HEK293 (cell line): Measurements from ENCODE around the gene HBA1.
A peak's percentile ranks its signal among the peaks of the same experiment; 100 is the strongest.

Experiments
- EGR2 ChIP-seq: fragments of 450-650 bp; formaldehyde crosslinking; IDR thresholded peaks from 2 replicates; pipeline ENCODE4 v1.5.1; 2016; ENCODE audit warnings: low read depth, missing biosample characterization, missing genetic modification characterization
- HOXD13 ChIP-seq: sonication (generic); formaldehyde crosslinking; IDR thresholded peaks from 2 replicates; pipeline ENCODE4 v1.8.0; 2022; ENCODE audit warnings: missing genetic modification reagents, borderline replicate concordance
- MEIS1 ChIP-seq: sonication (generic); formaldehyde crosslinking; IDR thresholded peaks from 2 replicates; pipeline ENCODE4 v1.8.1; 2022; ENCODE audit warnings: missing genetic modification reagents, mild to moderate bottlenecking, borderline replicate concordance
- OSR2 ChIP-seq: fragments of 450-650 bp; formaldehyde crosslinking; IDR thresholded peaks from 2 replicates; pipeline ENCODE4 v1.5.1; 2016; ENCODE audit warnings: missing biosample characterization, missing genetic modification characterization
- SP3 ChIP-seq: fragments of 450-650 bp; formaldehyde crosslinking; IDR thresholded peaks from 2 replicates; pipeline ENCODE4 v1.5.1; 2016; ENCODE audit warnings: missing biosample characterization, missing genetic modification characterization
- YY2 ChIP-seq: fragments of 450-650 bp; formaldehyde crosslinking; IDR thresholded peaks from 2 replicates; pipeline ENCODE4 v1.5.1; 2016; ENCODE audit warnings: missing biosample characterization, missing genetic modification characterization
- ZBTB20 ChIP-seq: fragments of 450-650 bp; formaldehyde crosslinking; IDR thresholded peaks from 2 replicates; pipeline ENCODE4 v1.5.1; 2016; ENCODE audit warnings: missing biosample characterization, missing genetic modification characterization
- ZBTB8A ChIP-seq: fragments of 450-650 bp; formaldehyde crosslinking; IDR thresholded peaks from 2 replicates; pipeline ENCODE4 v1.5.1; 2016; ENCODE audit warnings: missing biosample characterization, missing genetic modification characterization
- ZNF112 ChIP-seq: fragments of 450-650 bp; formaldehyde crosslinking; IDR thresholded peaks from 2 replicates; pipeline ENCODE4 v1.5.0; 2017; ENCODE audit warnings: missing biosample characterization, missing genetic modification characterization
- ZNF140 ChIP-seq: fragments of 450-650 bp; formaldehyde crosslinking; IDR thresholded peaks from 2 replicates; pipeline ENCODE4 v1.5.1; 2016; ENCODE audit warnings: missing biosample characterization, missing genetic modification characterization
- ZNF184 ChIP-seq: fragments of 450-650 bp; IDR thresholded peaks from 2 replicates; pipeline ENCODE4 v1.5.1; 2018; ENCODE audit warnings: missing biosample characterization, mild to moderate bottlenecking, missing genetic modification characterization
- ZNF2 ChIP-seq: fragments of 450-650 bp; formaldehyde crosslinking; IDR thresholded peaks from 2 replicates; pipeline ENCODE4 v1.5.1; 2016; ENCODE audit warnings: missing biosample characterization, missing genetic modification characterization
- ZNF23 ChIP-seq: fragments of 450-650 bp; formaldehyde crosslinking; IDR thresholded peaks from 2 replicates; pipeline ENCODE4 v1.5.1; 2016; ENCODE audit warnings: missing biosample characterization, missing genetic modification characterization, borderline replicate concordance
- ZNF426 ChIP-seq: fragments of 450-650 bp; formaldehyde crosslinking; IDR thresholded peaks from 2 replicates; pipeline ENCODE4 v1.5.1; 2017; ENCODE audit warnings: missing biosample characterization, missing genetic modification characterization, mild to moderate bottlenecking, inconsistent platforms, moderate library complexity
- ZNF433 ChIP-seq: fragments of 450-650 bp; formaldehyde crosslinking; IDR thresholded peaks from 2 replicates; pipeline ENCODE4 v1.5.1; 2016; ENCODE audit warnings: missing biosample characterization, missing genetic modification characterization, low read depth
- ZNF558 ChIP-seq: fragments of 450-650 bp; formaldehyde crosslinking; IDR thresholded peaks from 2 replicates; pipeline ENCODE4 v1.5.1; 2016; ENCODE audit warnings: missing biosample characterization, missing genetic modification characterization
- ZNF629 ChIP-seq: fragments of 450-650 bp; formaldehyde crosslinking; IDR thresholded peaks from 2 replicates; pipeline ENCODE4 v1.5.1; 2017; ENCODE audit warnings: missing biosample characterization, missing genetic modification characterization
- ZNF677 ChIP-seq: fragments of 450-650 bp; IDR thresholded peaks from 2 replicates; pipeline ENCODE4 v1.5.0; 2018; ENCODE audit warnings: missing biosample characterization, mild to moderate bottlenecking, missing genetic modification characterization, moderate library complexity
- TF ChIP-seq, protein P1 (sequence below): fragments of 450-650 bp; formaldehyde crosslinking; IDR thresholded peaks from 2 replicates; pipeline ENCODE4 v1.5.1; 2016; ENCODE audit warnings: missing biosample characterization, missing genetic modification characterization
- TF ChIP-seq, protein P2 (sequence below): fragments of 450-650 bp; formaldehyde crosslinking; IDR thresholded peaks from 2 replicates; pipeline ENCODE4 v1.5.1; 2016; ENCODE audit warnings: missing biosample characterization, missing genetic modification characterization
- TF ChIP-seq, protein P3 (sequence below): fragments of 450-650 bp; formaldehyde crosslinking; IDR thresholded peaks from 2 replicates; pipeline ENCODE4 v1.5.1; 2016; ENCODE audit warnings: missing biosample characterization, missing genetic modification characterization
- TF ChIP-seq, protein P4 (sequence below): sonication (generic); formaldehyde crosslinking; IDR thresholded peaks from 2 replicates; pipeline ENCODE4 v1.8.1; 2022; ENCODE audit warnings: mild to moderate bottlenecking, moderate library complexity, missing genetic modification reagents
- TF ChIP-seq, protein P5 (sequence below): fragments of 450-650 bp; formaldehyde crosslinking; IDR thresholded peaks from 2 replicates; pipeline ENCODE4 v1.5.1; 2016; ENCODE audit warnings: missing biosample characterization, missing genetic modification characterization
- TF ChIP-seq, protein P6 (sequence below): fragments of 450-650 bp; formaldehyde crosslinking; IDR thresholded peaks from 2 replicates; pipeline ENCODE4 v1.5.1; 2016; ENCODE audit warnings: missing biosample characterization, missing genetic modification characterization
- TF ChIP-seq, protein P7 (sequence below): fragments of 450-650 bp; formaldehyde crosslinking; IDR thresholded peaks from 2 replicates; pipeline ENCODE4 v1.5.1; 2016; ENCODE audit warnings: missing biosample characterization, missing genetic modification characterization, low read depth
- TF ChIP-seq, protein P8 (sequence below): fragments of 450-650 bp; formaldehyde crosslinking; IDR thresholded peaks from 2 replicates; pipeline ENCODE4 v1.5.1; 2016; ENCODE audit warnings: missing biosample characterization, missing genetic modification characterization

Gene HBA1

DNA sequence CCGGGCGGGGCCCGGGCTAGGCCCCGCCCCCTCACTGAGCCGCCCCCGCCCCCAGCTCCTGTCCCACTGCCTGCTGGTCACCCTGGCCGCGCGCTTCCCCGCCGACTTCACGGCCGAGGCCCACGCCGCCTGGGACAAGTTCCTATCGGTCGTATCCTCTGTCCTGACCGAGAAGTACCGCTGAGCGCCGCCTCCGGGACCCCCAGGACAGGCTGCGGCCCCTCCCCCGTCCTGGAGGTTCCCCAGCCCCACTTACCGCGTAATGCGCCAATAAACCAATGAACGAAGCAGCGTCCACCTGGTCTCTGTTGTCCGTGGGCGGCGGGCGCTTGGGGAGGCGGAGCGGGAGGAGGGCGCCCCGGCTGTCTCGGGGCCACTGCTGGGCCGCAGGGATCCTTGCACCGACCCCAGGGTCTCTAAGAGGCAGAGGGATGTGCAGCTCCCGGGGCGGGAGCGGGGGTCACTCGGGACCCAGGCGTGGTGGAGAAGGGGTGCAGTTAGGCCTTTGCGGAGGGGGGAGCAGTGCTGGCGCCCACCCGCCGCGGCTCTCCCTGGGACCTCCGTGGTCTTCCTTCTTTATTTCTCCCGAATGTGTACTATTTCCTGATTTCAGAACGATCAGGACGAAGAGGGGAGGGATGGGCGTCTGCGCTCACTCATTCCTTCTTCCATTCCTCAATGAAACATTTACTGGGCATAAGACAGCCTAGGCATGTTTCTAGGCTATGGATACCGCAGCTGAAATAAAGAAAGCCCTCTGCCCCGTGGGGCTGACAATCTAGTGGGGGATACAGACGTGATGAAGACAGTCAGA lies 22.1 kb upstream of the HBA1 start (continued):
- TF ChIP-seq, protein P1, sequence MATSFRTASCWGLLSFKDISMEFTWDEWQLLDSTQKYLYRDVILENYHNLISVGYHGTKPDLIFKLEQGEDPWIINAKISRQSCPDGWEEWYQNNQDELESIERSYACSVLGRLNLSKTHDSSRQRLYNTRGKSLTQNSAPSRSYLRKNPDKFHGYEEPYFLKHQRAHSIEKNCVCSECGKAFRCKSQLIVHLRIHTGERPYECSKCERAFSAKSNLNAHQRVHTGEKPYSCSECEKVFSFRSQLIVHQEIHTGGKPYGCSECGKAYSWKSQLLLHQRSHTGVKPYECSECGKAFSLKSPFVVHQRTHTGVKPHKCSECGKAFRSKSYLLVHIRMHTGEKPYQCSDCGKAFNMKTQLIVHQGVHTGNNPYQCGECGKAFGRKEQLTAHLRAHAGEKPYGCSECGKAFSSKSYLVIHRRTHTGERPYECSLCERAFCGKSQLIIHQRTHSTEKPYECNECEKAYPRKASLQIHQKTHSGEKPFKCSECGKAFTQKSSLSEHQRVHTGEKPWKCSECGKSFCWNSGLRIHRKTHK (tag by site-specific recombination) = no peak
- TF ChIP-seq ZNF140 (tag by site-specific recombination) = no peak
- TF ChIP-seq ZNF677 = no peak
- TF ChIP-seq, protein P2, sequence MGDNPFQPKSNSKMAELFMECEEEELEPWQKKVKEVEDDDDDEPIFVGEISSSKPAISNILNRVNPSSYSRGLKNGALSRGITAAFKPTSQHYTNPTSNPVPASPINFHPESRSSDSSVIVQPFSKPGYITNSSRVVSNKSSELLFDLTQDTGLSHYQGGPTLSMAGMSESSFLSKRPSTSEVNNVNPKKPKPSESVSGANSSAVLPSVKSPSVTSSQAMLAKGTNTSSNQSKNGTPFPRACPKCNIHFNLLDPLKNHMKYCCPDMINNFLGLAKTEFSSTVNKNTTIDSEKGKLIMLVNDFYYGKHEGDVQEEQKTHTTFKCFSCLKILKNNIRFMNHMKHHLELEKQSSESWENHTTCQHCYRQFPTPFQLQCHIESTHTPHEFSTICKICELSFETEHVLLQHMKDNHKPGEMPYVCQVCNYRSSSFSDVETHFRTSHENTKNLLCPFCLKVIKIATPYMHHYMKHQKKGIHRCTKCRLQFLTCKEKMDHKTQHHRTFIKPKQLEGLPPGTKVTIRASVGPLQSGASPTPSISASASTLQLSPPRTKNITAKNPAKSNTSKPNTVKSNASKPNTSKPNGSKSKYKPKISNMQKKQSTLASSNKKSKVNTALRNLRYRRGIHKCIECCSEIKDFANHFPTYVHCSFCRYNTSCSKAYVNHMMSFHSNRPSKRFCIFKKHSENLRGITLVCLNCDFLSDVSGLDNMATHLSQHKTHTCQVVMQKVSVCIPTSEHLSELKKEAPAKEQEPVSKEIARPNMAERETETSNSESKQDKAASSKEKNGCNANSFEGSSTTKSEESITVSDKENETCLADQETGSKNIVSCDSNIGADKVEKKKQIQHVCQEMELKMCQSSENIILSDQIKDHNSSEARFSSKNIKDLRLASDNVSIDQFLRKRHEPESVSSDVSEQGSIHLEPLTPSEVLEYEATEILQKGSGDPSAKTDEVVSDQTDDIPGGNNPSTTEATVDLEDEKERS (tag by site-specific recombination) = no peak
- TF ChIP-seq ZBTB8A = peak; percentile 47
- TF ChIP-seq, protein P3, sequence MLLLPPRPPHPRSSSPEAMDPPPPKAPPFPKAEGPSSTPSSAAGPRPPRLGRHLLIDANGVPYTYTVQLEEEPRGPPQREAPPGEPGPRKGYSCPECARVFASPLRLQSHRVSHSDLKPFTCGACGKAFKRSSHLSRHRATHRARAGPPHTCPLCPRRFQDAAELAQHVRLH (tag by site-specific recombination) = no peak
- no peak for TF ChIP-seq ZNF433 (tag by site-specific recombination)
- TF ChIP-seq HOXD13 (CRISPR knock-in tag) = no peak
- TF ChIP-seq, protein P4, sequence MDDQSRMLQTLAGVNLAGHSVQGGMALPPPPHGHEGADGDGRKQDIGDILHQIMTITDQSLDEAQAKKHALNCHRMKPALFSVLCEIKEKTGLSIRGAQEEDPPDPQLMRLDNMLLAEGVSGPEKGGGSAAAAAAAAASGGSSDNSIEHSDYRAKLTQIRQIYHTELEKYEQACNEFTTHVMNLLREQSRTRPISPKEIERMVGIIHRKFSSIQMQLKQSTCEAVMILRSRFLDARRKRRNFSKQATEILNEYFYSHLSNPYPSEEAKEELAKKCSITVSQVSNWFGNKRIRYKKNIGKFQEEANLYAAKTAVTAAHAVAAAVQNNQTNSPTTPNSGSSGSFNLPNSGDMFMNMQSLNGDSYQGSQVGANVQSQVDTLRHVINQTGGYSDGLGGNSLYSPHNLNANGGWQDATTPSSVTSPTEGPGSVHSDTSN (CRISPR knock-in tag) = no peak
- peak; percentile 38; the same call in 1 of the 2 replicates for TF ChIP-seq ZBTB20 (tag by site-specific recombination)
- TF ChIP-seq, protein P5, sequence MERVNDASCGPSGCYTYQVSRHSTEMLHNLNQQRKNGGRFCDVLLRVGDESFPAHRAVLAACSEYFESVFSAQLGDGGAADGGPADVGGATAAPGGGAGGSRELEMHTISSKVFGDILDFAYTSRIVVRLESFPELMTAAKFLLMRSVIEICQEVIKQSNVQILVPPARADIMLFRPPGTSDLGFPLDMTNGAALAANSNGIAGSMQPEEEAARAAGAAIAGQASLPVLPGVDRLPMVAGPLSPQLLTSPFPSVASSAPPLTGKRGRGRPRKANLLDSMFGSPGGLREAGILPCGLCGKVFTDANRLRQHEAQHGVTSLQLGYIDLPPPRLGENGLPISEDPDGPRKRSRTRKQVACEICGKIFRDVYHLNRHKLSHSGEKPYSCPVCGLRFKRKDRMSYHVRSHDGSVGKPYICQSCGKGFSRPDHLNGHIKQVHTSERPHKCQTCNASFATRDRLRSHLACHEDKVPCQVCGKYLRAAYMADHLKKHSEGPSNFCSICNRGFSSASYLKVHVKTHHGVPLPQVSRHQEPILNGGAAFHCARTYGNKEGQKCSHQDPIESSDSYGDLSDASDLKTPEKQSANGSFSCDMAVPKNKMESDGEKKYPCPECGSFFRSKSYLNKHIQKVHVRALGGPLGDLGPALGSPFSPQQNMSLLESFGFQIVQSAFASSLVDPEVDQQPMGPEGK = peak; percentile 79
- TF ChIP-seq, protein P6, sequence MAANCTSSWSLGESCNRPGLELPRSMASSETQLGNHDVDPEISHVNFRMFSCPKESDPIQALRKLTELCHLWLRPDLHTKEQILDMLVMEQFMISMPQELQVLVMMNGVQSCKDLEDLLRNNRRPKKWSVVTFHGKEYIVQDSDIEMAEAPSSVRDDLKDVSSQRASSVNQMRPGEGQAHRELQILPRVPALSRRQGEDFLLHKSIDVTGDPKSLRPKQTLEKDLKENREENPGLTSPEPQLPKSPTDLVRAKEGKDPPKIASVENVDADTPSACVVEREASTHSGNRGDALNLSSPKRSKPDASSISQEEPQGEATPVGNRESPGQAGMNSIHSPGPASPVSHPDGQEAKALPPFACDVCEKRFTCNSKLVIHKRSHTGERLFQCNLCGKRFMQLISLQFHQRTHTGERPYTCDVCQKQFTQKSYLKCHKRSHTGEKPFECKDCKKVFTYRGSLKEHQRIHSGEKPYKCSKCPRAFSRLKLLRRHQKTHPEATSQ (tag by site-specific recombination) = no peak
- TF ChIP-seq EGR2 (tag by site-specific recombination) = peak; percentile 80
- TF ChIP-seq, protein P7, sequence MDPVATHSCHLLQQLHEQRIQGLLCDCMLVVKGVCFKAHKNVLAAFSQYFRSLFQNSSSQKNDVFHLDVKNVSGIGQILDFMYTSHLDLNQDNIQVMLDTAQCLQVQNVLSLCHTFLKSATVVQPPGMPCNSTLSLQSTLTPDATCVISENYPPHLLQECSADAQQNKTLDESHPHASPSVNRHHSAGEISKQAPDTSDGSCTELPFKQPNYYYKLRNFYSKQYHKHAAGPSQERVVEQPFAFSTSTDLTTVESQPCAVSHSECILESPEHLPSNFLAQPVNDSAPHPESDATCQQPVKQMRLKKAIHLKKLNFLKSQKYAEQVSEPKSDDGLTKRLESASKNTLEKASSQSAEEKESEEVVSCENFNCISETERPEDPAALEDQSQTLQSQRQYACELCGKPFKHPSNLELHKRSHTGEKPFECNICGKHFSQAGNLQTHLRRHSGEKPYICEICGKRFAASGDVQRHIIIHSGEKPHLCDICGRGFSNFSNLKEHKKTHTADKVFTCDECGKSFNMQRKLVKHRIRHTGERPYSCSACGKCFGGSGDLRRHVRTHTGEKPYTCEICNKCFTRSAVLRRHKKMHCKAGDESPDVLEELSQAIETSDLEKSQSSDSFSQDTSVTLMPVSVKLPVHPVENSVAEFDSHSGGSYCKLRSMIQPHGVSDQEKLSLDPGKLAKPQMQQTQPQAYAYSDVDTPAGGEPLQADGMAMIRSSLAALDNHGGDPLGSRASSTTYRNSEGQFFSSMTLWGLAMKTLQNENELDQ (tag by site-specific recombination) = no peak
- peak; percentile 41; the same call in 1 of the 2 replicates for TF ChIP-seq ZNF629 (tag by site-specific recombination)
- TF ChIP-seq ZNF2 (tag by site-specific recombination) = 0 out of 2 replicates have a peak, but pooled peaks have one; percentile 27
- TF ChIP-seq ZNF23 (tag by site-specific recombination) = no peak
- TF ChIP-seq YY2 (tag by site-specific recombination) = no peak
- TF ChIP-seq ZNF184 (tag by site-specific recombination) = no peak
- no peak for TF ChIP-seq ZNF426 (tag by site-specific recombination)
- no peak for TF ChIP-seq MEIS1
- TF ChIP-seq ZNF558 (tag by site-specific recombination) = no peak
- no peak for TF ChIP-seq OSR2 (tag by site-specific recombination)
- TF ChIP-seq SP3 = peak; percentile 73
- TF ChIP-seq, protein P8, sequence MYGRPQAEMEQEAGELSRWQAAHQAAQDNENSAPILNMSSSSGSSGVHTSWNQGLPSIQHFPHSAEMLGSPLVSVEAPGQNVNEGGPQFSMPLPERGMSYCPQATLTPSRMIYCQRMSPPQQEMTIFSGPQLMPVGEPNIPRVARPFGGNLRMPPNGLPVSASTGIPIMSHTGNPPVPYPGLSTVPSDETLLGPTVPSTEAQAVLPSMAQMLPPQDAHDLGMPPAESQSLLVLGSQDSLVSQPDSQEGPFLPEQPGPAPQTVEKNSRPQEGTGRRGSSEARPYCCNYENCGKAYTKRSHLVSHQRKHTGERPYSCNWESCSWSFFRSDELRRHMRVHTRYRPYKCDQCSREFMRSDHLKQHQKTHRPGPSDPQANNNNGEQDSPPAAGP (tag by site-specific recombination) = peak; percentile 76; the same call in 1 of the 2 replicates
- no peak for TF ChIP-seq ZNF112 (tag by site-specific recombination)
